Brain microvascular endothelial cell (primary cell): ENCODE results near the gene CUEDC2.

ENCODE experiments used
- DNase-seq: peaks from one replicate; pipeline ENCODE4 v3.0.0-alpha.2; 2020
- H3K27ac ChIP-seq: fragments of 250-450 bp; sonication (Bioruptor Pico); 2 replicates; pipeline ENCODE4 v1.5.1; 2020; ENCODE audit warnings: mild to moderate bottlenecking, moderate library complexity
- H3K27me3 ChIP-seq: fragments of 250-450 bp; sonication (Bioruptor Pico); replicated peaks from 2 replicates; pipeline ENCODE4 v1.5.1; 2020; ENCODE audit warnings: mild to moderate bottlenecking
- H3K36me3 ChIP-seq: fragments of 250-450 bp; sonication (Bioruptor Pico); replicated peaks from 2 replicates; pipeline ENCODE4 v1.5.1; 2020; ENCODE audit warnings: mild to moderate bottlenecking
- H3K4me3 ChIP-seq: 2 replicates; pipeline ENCODE4 v1.5.1; 2011; ENCODE audit warnings: low read depth, mild to moderate bottlenecking, control low read depth, low read length, moderate library complexity
- CTCF ChIP-seq: IDR thresholded peaks from 2 replicates; pipeline ENCODE4 v1.5.1; 2011; ENCODE audit warnings: low read depth, mild to moderate bottlenecking, moderate library complexity, low read length, control low read depth, inconsistent platforms; ENCODE audit errors: missing control alignments
- in situ Hi-C: cut with HindIII; loops from 2 replicates; pipeline ENCODE4 v1.10.0; 2017; ENCODE audit warnings: low sequenced_read_pairs, low pct_ligation_motif_present

CUEDC2 gene

GRCh38 chr10:102421757-102422512 is 10.4 kb downstream of the CUEDC2 start:
- in situ Hi-C loops: no loop called here
- Histone ChIP-seq H3K27me3 (peaks cover 7% of the 10 kb centered on the region), H3K36me3 (peaks cover 7% of the 10 kb centered on the region), H3K27ac (no peak overlapping the region), H3K4me3 (peak overlapping the region; percentile 87)
- DNase-seq: no peak
- no peak for TF ChIP-seq CTCF

- no peak for TF ChIP-seq CTCF
- Histone ChIP-seq H3K4me3 (peak overlapping the region; percentile 87), H3K36me3 (peaks cover 7% of the 10 kb centered on the region), H3K27me3 (peaks cover 7% of the 10 kb centered on the region), H3K27ac (peak overlapping the region; percentile 44)
- no peak for DNase-seq
- in situ Hi-C loops: no loop called here
These were observed 10.9 kb downstream of the CUEDC2 start for GRCh38 chr10:102421507-102421756.

- Histone ChIP-seq H3K36me3 (peaks cover 7% of the 10 kb centered on the region), H3K27me3 (peaks cover 7% of the 10 kb centered on the region), H3K27ac (peak within 1 kb of the TSS; percentile 44), H3K4me3 (peak within 1 kb of the TSS; percentile 87)
- no peak for TF ChIP-seq CTCF
- peak; percentile 95 for DNase-seq
- in situ Hi-C loops: no loop called here
These were observed 11.5 kb downstream of the CUEDC2 start, which contains the start of gene FBXL15 for GRCh38 chr10:102420714-102421506. FBXL15 (plus strand) TSS chr10:102420836; CDS start chr10:102421130, 294 bp downstream.

GRCh38 chr10:102420181-102420713 is 12.1 kb downstream of the CUEDC2 start:
- peak overlapping the region; percentile 87 for H3K4me3 ChIP-seq
- peaks cover 7% of the 10 kb centered on the region for H3K36me3 ChIP-seq
- H3K27ac ChIP-seq: no peak overlapping the region
- in situ Hi-C loops: no loop called here
- no peak for DNase-seq
- H3K27me3 ChIP-seq: peaks cover 7% of the 10 kb centered on the region
- TF ChIP-seq CTCF: no peak

- Histone ChIP-seq H3K27me3 (peaks cover 7% of the 10 kb centered on the region), H3K4me3 (peak overlapping the region; percentile 87), H3K36me3 (peaks cover 7% of the 10 kb centered on the region), H3K27ac (no peak overlapping the region)
- no peak for TF ChIP-seq CTCF
- no peak for DNase-seq
- in situ Hi-C loops: no loop called here
These were observed 12.8 kb downstream of the CUEDC2 start for GRCh38 chr10:102419269-102420180.
